Spinal cord (tissue), 10 donors: ENCODE data around the gene CEP250. TPM values are rescaled to one million over a fixed set of nuclear protein-coding genes. Genes with fewer than 3 reads are reported as not detected.
"Not testable (repeated sequence)": the region's sequence is repeated elsewhere in the genome, so short reads cannot be mapped to it uniquely, and the experiment has no call there.

Experiments used
- DNase-seq, 6 donors: peaks; one replicate each; pipeline versions ENCODE4 v3.0.0 to v3.0.0-alpha.2; 2013 to 2015; ENCODE audit warnings: low spot score in 6 of 6, low read depth in 4 of 6
- H3K27ac ChIP-seq: one replicate; pipeline ENCODE4 v1.5.1; 2013; ENCODE audit warnings: low read depth, low read length, control low read depth
- H3K27me3 ChIP-seq: one replicate; pipeline ENCODE4 v1.6.1; 2013; ENCODE audit warnings: low read length; ENCODE audit not compliant: control insufficient read depth, insufficient read depth
- H3K36me3 ChIP-seq: one replicate; pipeline ENCODE4 v1.6.1; 2013; ENCODE audit warnings: low read length; ENCODE audit not compliant: control insufficient read depth, insufficient read depth
- H3K4me1 ChIP-seq: one replicate; pipeline ENCODE4 v1.6.1; 2013; ENCODE audit warnings: low read length; ENCODE audit not compliant: control insufficient read depth, insufficient read depth
- H3K4me3 ChIP-seq: one replicate; pipeline ENCODE4 v1.5.1; 2013; ENCODE audit warnings: low read depth, low read length, control low read depth
- H3K9me3 ChIP-seq: one replicate; pipeline ENCODE4 v1.6.1; 2013; ENCODE audit warnings: low read length; ENCODE audit not compliant: control insufficient read depth, insufficient read depth
- WGBS: methylation state at CpG from one replicate; pipeline ENCODE4 v1.1.5; 2013; ENCODE audit warnings: missing lambda C conversion rate; ENCODE audit not compliant: insufficient coverage; 5-methylcytosine and 5-hydroxymethylcytosine counted together
- polyA plus RNA-seq, 2 donors: library from polyadenylated mRNA; unstranded; fragments of 120-200 nt; gene quantifications; one replicate each; pipeline ENCODE4 v1.2.1, GENCODE V29; 2013; ENCODE audit not compliant: insufficient read length in 2 of 2
- total RNA-seq, 2 donors: library from RNA; depleted of rRNA in 1 of 2; stranded (reverse); fragments of 120-200 nt in 1 of 2; fragments of >200 nt in 1 of 2; gene quantifications; one replicate each; pipeline versions ENCODE4 v1.2.3 to v1.2.4, GENCODE V29; 2013 to 2014
- donor health status: healthy.

The CEP250 gene
- total and polyA plus RNA-seq, 4 donors, result 24.5 to 55.3 (median 35.9) TPM

DNA sequence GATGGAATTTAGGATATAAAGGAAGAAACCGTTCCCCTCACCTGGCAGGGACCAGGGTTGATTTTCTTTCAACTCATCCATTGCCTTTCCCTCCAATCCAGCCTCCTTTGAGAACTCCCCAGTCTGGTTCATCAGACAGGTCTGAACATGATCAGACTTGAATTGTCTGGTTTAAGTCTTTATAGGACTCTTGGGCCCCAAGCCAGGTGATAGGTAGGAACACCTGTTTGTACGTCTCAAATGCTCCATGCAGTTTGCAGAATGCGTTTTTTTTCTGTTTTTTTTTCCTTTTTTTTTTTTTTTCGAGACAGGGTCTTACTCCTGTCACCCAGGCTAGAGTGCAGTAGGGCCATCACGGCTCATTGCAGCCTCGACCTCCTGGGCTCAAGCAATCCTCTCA is 4.1 kb upstream of the CEP250 start:
- Histone ChIP-seq H3K36me3 (no peaks in the 10 kb centered on the region), H3K27ac (no peak overlapping the region), H3K27me3 (no peaks in the 10 kb centered on the region), H3K9me3 (no peaks in the 10 kb centered on the region), H3K4me1 (peaks cover 9% of the 10 kb centered on the region), H3K4me3 (no peak overlapping the region)
- WGBS, result 93% methylated on average over 2 of the region's 6 CpGs
- no peak for DNase-seq

- Histone ChIP-seq H3K27me3 (no peaks in the 10 kb centered on the region), H3K9me3 (no peaks in the 10 kb centered on the region), H3K27ac (no peak overlapping the region), H3K4me3 (no peak overlapping the region), H3K4me1 (peaks cover 13% of the 10 kb centered on the region), H3K36me3 (no peaks in the 10 kb centered on the region)
- 91% methylated on average over 6 of the region's 7 CpGs for WGBS
- DNase-seq, result no peak
Measured at GRCh38 chr20:35453647-35454046, 1.8 kb upstream of the CEP250 start.

- H3K27ac ChIP-seq, H3K4me3 ChIP-seq, H3K9me3 ChIP-seq, H3K27me3 ChIP-seq, DNase-seq: not testable (repeated sequence)
- peaks cover 13% of the 10 kb centered on the region for H3K4me1 ChIP-seq
- 96% methylated on average over 5 of the region's 7 CpGs for WGBS
- H3K36me3 ChIP-seq, result peaks cover 10% of the 10 kb centered on the region
Measured at GRCh38 chr20:35456700-35457099, 1.3 kb downstream of the CEP250 start.

DNA sequence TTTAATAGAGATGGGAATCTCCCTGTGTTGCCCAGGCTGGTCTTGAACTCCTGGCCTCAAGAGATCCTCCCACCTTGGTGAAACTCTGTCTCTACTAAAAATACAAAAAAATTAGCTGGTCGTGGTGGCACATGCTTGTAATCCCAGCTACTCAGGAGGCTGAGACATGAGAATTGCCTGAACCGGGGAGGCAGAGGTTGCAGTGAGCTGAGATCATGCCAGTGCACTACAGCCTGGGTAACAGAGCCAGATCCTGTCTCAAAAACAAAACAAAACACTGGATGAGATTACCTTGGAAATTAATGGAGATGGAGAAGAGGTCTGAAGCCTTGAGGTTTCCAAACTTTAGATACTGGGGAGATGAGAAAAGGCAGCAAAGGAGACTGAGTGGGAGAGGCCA is 2.1 kb downstream of the CEP250 start:
- Histone ChIP-seq H3K36me3 (peaks cover 18% of the 10 kb centered on the region), H3K4me1 (peaks cover 13% of the 10 kb centered on the region)
- not testable (repeated sequence) for H3K27ac ChIP-seq, DNase-seq, H3K27me3 ChIP-seq, H3K4me3 ChIP-seq, H3K9me3 ChIP-seq
- whole genome bisulfite sequencing, result no CpG with 5 or more reads among the region's 2 CpGs

DNA sequence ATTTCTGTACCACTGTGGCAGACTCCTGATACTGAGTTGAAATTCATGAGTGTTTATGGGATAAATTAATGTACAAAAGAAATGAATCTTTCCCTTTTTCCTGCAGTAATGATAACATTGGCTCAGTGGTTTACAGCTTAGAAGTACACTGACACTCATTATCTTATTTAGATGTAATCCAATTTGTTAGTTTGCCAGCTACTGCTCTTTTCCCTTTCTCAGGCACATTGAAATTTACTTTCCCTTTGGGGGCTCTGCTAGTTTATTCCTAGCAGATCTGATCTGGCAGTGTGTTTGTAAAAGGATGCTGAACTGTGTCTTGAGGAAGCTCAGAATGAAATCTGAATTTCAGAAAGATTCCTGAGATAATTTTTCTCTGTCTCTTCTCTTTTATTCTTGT is 3.0 kb downstream of the CEP250 start:
- no peaks in the 10 kb centered on the region for H3K27me3 ChIP-seq
- H3K27ac ChIP-seq, result no peak overlapping the region
- H3K36me3 ChIP-seq, result peaks cover 21% of the 10 kb centered on the region
- no peak overlapping the region for H3K4me3 ChIP-seq
- H3K9me3 ChIP-seq, result no peaks in the 10 kb centered on the region
- peaks cover 13% of the 10 kb centered on the region for H3K4me1 ChIP-seq
- peak in 1 of 6 donors; percentile 45 for DNase-seq

- no CpG with 5 or more reads among the region's 3 CpGs for WGBS
Measured at GRCh38 chr20:35461620-35462019, 6.2 kb downstream of the CEP250 start.

GRCh38 chr20:35462351-35462750 is 7.0 kb downstream of the CEP250 start:
- no peak for DNase-seq
- H3K27me3 ChIP-seq, result no peaks in the 10 kb centered on the region
- H3K9me3 ChIP-seq, result no peaks in the 10 kb centered on the region
- no peaks in the 10 kb centered on the region for H3K4me1 ChIP-seq
- H3K36me3 ChIP-seq, result peaks cover 50% of the 10 kb centered on the region
- no peak overlapping the region for H3K27ac ChIP-seq
- 75% methylated on average over 1 of the region's 2 CpGs for WGBS
- H3K4me3 ChIP-seq, result no peak overlapping the region

More at GRCh38 chr20:35461620-35462019, 6.2 kb downstream of the CEP250 start:
- Histone ChIP-seq H3K9me3 (no peaks in the 10 kb centered on the region), H3K36me3 (peaks cover 42% of the 10 kb centered on the region), H3K4me1 (peaks cover 3% of the 10 kb centered on the region), H3K27me3 (no peaks in the 10 kb centered on the region), H3K27ac (no peak overlapping the region), H3K4me3 (no peak overlapping the region)
- no peak for DNase-seq

DNA sequence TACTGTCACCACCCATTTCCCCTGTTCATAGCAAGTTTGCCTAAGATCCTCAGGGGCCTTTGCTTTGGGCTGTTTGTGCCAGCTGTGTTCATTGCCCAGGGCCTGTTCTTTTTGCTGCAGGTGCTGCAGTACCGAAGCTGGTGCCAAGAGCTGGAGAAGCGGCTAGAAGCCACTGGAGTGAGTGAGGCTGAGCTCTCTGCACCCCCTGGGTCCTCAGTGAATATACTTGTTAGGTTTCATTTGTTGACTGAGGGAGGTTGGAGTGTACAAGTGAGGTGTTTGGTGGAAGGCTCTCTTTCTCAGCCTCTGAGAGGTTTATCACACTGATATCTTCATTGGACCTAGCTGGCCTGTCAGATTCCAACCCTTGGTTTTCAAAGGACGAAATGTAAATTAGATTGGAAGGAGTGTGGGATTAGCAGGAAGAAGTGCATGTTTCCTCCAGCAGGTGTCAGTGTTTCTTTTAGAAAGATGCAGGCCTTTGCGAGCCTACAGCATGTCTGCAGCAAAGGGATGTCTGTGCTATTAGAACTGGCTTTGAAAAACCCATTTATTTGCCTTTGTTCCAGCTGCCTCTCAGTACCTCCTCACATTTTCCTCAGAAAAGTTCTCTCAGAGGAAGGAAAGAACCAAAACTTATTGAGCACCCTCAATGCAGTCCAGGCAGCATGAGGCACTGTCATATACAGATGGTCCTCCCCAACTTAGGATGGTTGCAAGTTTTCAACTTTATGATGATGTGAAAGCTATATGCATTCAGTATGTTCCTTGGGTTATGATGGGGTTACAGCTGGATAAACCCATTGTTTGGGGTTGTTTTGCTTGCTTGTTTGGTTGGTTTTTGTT is 8.3 kb downstream of the CEP250 start:
- DNase-seq, result peak; percentile 35 to 93 (median 63)
- WGBS, result 31% methylated on average over 4 of the region's 4 CpGs
- Histone ChIP-seq H3K4me1 (no peaks in the 10 kb centered on the region), H3K4me3 (no peak overlapping the region), H3K9me3 (no peaks in the 10 kb centered on the region), H3K36me3 (peaks cover 61% of the 10 kb centered on the region), H3K27ac (no peak overlapping the region), H3K27me3 (no peaks in the 10 kb centered on the region)

- 93% methylated on average over 4 of the region's 6 CpGs for WGBS
- no peak for DNase-seq
- Histone ChIP-seq H3K4me3 (no peak overlapping the region), H3K4me1 (no peaks in the 10 kb centered on the region), H3K27me3 (no peaks in the 10 kb centered on the region), H3K36me3 (peaks cover 71% of the 10 kb centered on the region), H3K27ac (no peak overlapping the region), H3K9me3 (no peaks in the 10 kb centered on the region)
Measured at GRCh38 chr20:35465976-35466375, 10.6 kb downstream of the CEP250 start.

GRCh38 chr20:35466856-35467255 is 11.5 kb downstream of the CEP250 start:
- H3K4me3 ChIP-seq, result no peak overlapping the region
- WGBS, result 91% methylated on average over 4 of the region's 6 CpGs
- no peak overlapping the region for H3K27ac ChIP-seq
- no peak for DNase-seq
- H3K4me1 ChIP-seq, result no peaks in the 10 kb centered on the region
- H3K9me3 ChIP-seq, result no peaks in the 10 kb centered on the region
- H3K27me3 ChIP-seq, result no peaks in the 10 kb centered on the region
- H3K36me3 ChIP-seq, result peaks cover 65% of the 10 kb centered on the region
